Measurements from ENCODE around the gene CAMK1D. TPM values are rescaled to one million over a fixed set of nuclear protein-coding genes. Genes with fewer than 3 reads are reported as not detected.

CAMK1D gene
- total and polyA plus RNA-seq, 2 experiments from 2014 or later, result 2.0 to 3.8 TPM

DNA sequence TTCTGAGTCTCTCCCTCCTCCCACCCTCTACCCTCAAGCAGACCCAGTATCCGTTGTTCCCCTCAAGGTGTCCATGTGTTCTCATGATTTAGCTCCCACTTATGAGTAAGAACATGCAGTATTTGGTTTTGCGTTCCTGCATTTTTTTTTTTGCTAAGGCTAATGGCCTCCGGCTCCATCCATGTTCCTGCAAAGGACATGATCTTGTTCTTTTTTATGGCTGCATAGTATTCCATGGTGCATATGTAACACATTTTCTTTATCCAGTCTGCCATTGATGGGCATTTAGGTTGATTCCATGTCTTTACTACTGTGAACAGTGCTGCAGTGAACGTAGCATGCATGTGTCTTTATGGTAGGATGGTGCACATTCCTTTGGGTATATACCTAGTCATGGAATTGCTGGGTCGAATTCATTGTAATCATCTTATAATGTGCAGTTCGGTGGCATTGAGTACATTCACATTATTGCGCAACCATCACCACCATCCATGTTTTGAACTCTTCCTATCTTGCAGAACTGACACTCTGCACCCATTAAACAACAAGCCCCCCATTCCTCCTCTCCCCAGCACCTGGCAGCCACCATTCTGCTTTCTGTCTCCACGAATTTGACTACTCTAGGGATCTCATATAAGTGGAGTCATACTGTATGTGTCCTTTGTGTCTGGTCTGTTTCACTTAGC is 125.5 kb downstream of the CAMK1D start:
- Histone ChIP-seq H3K36me3 (no peaks in the 10 kb centered on the region), H3K27me3 (no peaks in the 10 kb centered on the region), H3K9me3 (ENCODE audit: low read depth) (no peaks in the 10 kb centered on the region), H3K4me3 (no peak overlapping the region), H3K4me1 (ENCODE audit: low read depth) (no peaks in the 10 kb centered on the region), H3K27ac (no peak overlapping the region)
- no peak for TF ChIP-seq CTCF (IDR thresholded peaks at IDR 0.05; ENCODE audit: low read depth, low read length)
- DNase-seq (ENCODE audit: low read depth in 1 of 2, low spot score in 1 of 2), result no peak

DNA sequence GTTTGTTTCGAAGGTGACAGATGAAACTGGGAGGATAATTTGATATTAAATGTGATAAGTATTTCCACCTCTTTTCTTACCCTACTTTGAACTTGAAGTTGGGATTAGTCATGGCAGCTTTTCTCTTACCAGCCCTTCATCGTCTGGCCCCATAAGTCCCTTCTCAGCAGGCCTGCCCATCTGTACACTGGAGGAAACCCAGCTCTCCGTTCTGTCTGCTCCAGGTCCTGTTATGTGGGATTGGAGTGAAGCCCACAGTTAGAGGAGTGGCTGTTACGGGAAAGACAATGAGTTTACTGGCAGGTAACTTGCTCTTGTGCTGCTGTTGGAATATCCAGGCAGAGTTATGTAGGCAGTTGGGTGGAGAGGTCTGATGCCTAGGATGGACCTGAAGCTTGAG is 127.3 kb downstream of the CAMK1D start:
- no peak for TF ChIP-seq CTCF (IDR thresholded peaks at IDR 0.05; ENCODE audit: low read depth, low read length)
- Histone ChIP-seq H3K9me3 (ENCODE audit: low read depth) (no peaks in the 10 kb centered on the region), H3K27me3 (no peaks in the 10 kb centered on the region), H3K4me1 (ENCODE audit: low read depth) (no peaks in the 10 kb centered on the region), H3K4me3 (no peak overlapping the region), H3K27ac (no peak overlapping the region), H3K36me3 (no peaks in the 10 kb centered on the region)
- DNase-seq (ENCODE audit: low read depth in 1 of 2, low spot score in 1 of 2), result no peak

- Histone ChIP-seq H3K36me3 (no peaks in the 10 kb centered on the region), H3K27me3 (no peaks in the 10 kb centered on the region), H3K9me3 (ENCODE audit: low read depth) (no peaks in the 10 kb centered on the region), H3K27ac (no peak overlapping the region), H3K4me1 (ENCODE audit: low read depth) (peaks cover 12% of the 10 kb centered on the region), H3K4me3 (no peak overlapping the region)
- DNase-seq (ENCODE audit: low read depth in 1 of 2, low spot score in 1 of 2), result no peak
- TF ChIP-seq CTCF (IDR thresholded peaks at IDR 0.05; ENCODE audit: low read depth, low read length), result no peak
Observed at GRCh38 chr10:12479437-12479844, 130.1 kb downstream of the CAMK1D start.

GRCh38 chr10:12479924-12480323 is 130.6 kb downstream of the CAMK1D start:
- no peak for TF ChIP-seq CTCF (IDR thresholded peaks at IDR 0.05; ENCODE audit: low read depth, low read length)
- no peak for DNase-seq (ENCODE audit: low read depth in 1 of 2, low spot score in 1 of 2)
- Histone ChIP-seq H3K4me3 (no peak overlapping the region), H3K27ac (no peak overlapping the region), H3K4me1 (ENCODE audit: low read depth) (peaks cover 17% of the 10 kb centered on the region), H3K27me3 (no peaks in the 10 kb centered on the region), H3K9me3 (ENCODE audit: low read depth) (no peaks in the 10 kb centered on the region), H3K36me3 (no peaks in the 10 kb centered on the region)

GRCh38 chr10:12480440-12480839 is 131.1 kb downstream of the CAMK1D start:
- Histone ChIP-seq H3K27me3 (no peaks in the 10 kb centered on the region), H3K27ac (no peak overlapping the region), H3K9me3 (ENCODE audit: low read depth) (no peaks in the 10 kb centered on the region), H3K36me3 (no peaks in the 10 kb centered on the region), H3K4me3 (no peak overlapping the region), H3K4me1 (ENCODE audit: low read depth) (peaks cover 22% of the 10 kb centered on the region)
- no peak for TF ChIP-seq CTCF (IDR thresholded peaks at IDR 0.05; ENCODE audit: low read depth, low read length)
- no peak for DNase-seq (ENCODE audit: low read depth in 1 of 2, low spot score in 1 of 2)

All from cardiac muscle cell (in vitro differentiated cells and primary cell).